Activated B cell treated with CpG ODN at 0.5 μM for 24 hours (primary cell): ENCODE data around the gene CLNK. TPM values are rescaled to one million over a fixed set of nuclear protein-coding genes. Genes with fewer than 3 reads are reported as not detected.

Experiments used
- ATAC-seq: fragments of 200-7000 bp; cut with Tn5 transposase; one replicate; pipeline ENCODE4 v1.10.0; 2021; ENCODE audit warnings: low read depth, mild to moderate bottlenecking, moderate library complexity
- CTCF ChIA-PET: fragments of 350-600 bp; sonication (Branson Sonifier 250); formaldehyde crosslinking; loops from one replicate; lab custom pipeline; 2021; ENCODE audit warnings: antibody characterized with exemption; lab: Charles Lee
- POLR2A ChIA-PET: fragments of 350-600 bp; sonication (Branson Sonifier 250); formaldehyde crosslinking; loops from one replicate; lab custom pipeline; 2021; ENCODE audit warnings: antibody characterized with exemption; lab: Charles Lee
- DNase-seq: peaks from one replicate; pipeline ENCODE4 v3.0.0; 2022
- H3K27ac Mint-ChIP-seq: one replicate; pipeline ENCODE4 v1.8.0; 2020; ENCODE audit warnings: mixed read lengths
- H3K27me3 Mint-ChIP-seq: one replicate; pipeline ENCODE4 v1.8.0; 2021; ENCODE audit warnings: mixed read lengths
- H3K36me3 Mint-ChIP-seq: one replicate; pipeline ENCODE4 v1.8.0; 2021; ENCODE audit warnings: low read depth, mixed read lengths
- H3K4me1 Mint-ChIP-seq: one replicate; pipeline ENCODE4 v1.8.0; 2021; ENCODE audit warnings: mixed read lengths
- H3K4me3 Mint-ChIP-seq: one replicate; pipeline ENCODE4 v1.8.0; 2020; ENCODE audit warnings: mild to moderate bottlenecking, mixed read lengths
- H3K9me3 Mint-ChIP-seq: one replicate; pipeline ENCODE4 v1.8.0; 2020; ENCODE audit warnings: mixed read lengths
- CTCF ChIP-seq: fragments of 200-600 bp; IDR thresholded peaks from one replicate; pipeline ENCODE4 v1.8.0; 2022; ENCODE audit warnings: antibody characterized with exemption, mild to moderate bottlenecking
- intact Hi-C: fragments of 100-400 bp; cut with micrococcal nuclease; formaldehyde crosslinking; loops from one replicate; pipeline ENCODE4 v1.15.1; 2024
- total RNA-seq: library from RNA; stranded (reverse); gene quantifications from 2 replicates; pipeline ENCODE4 v1.2.3, GENCODE V29; 2022

CLNK gene
- total RNA-seq, 1 donor from 2014 or later = 0.58 TPM

GRCh38 chr4:10554694-10555093 is 129.9 kb downstream of the CLNK start:
- no peaks in the 10 kb centered on the region for H3K36me3 Mint-ChIP-seq
- no peak for DNase-seq
- no peak for TF ChIP-seq CTCF
- intact Hi-C loops = loop anchor here (1.0 to 10.0 kb wide), 4 partner anchors 92 to 1166 kb away; no protein-coding TSS in a partner anchor
- POLR2A ChIA-PET = no interaction called here
- CTCF ChIA-PET = interaction anchor here (0.6 to 2.2 kb wide), 8 partner anchors 10 to 1165 kb away, joined by 3 to 5 read pairs (median 3); no protein-coding TSS in a partner anchor
- no peak overlapping the region for H3K27ac Mint-ChIP-seq
- H3K4me1 Mint-ChIP-seq = peaks cover 10% of the 10 kb centered on the region
- no peak overlapping the region for H3K4me3 Mint-ChIP-seq
- H3K9me3 Mint-ChIP-seq = no peaks in the 10 kb centered on the region
- no peaks in the 10 kb centered on the region for H3K27me3 Mint-ChIP-seq
- ATAC-seq = peak; percentile 72

GRCh38 chr4:10554121-10554520 is 130.4 kb downstream of the CLNK start:
- DNase-seq = no peak
- no peaks in the 10 kb centered on the region for H3K36me3 Mint-ChIP-seq
- H3K4me1 Mint-ChIP-seq = peaks cover 10% of the 10 kb centered on the region
- no peak overlapping the region for H3K4me3 Mint-ChIP-seq
- no peak for TF ChIP-seq CTCF
- ChIA-PET CTCF (interaction anchor here (0.8 to 2.2 kb wide), 5 partner anchors 11 to 876 kb away, joined by 3 to 5 read pairs (median 4); no protein-coding TSS in a partner anchor), POLR2A (no interaction called here)
- intact Hi-C loops = loop anchor here (1.0 to 10.0 kb wide), 3 partner anchors 92 to 1071 kb away; no protein-coding TSS in a partner anchor
- no peak overlapping the region for H3K27ac Mint-ChIP-seq
- no peaks in the 10 kb centered on the region for H3K9me3 Mint-ChIP-seq
- no peaks in the 10 kb centered on the region for H3K27me3 Mint-ChIP-seq
- no peak for ATAC-seq

- CTCF ChIA-PET = interaction anchor here (0.7 to 2.0 kb wide), 4 partner anchors 24 to 877 kb away, joined by 3 to 9 read pairs (median 4); no protein-coding TSS in a partner anchor
- ATAC-seq (no peak), DNase-seq (no peak)
- Mint-ChIP-seq H3K4me3 (no peak overlapping the region), H3K9me3 (no peaks in the 10 kb centered on the region), H3K4me1 (peaks cover 10% of the 10 kb centered on the region), H3K36me3 (no peaks in the 10 kb centered on the region), H3K27me3 (no peaks in the 10 kb centered on the region), H3K27ac (no peak overlapping the region)
- intact Hi-C loops = loop anchor here (5.0 to 10.0 kb wide), 2 partner anchors 90 to 1072 kb away; no protein-coding TSS in a partner anchor
- POLR2A ChIA-PET = interaction anchor here (0.7 kb wide), 1 partner anchor 136 kb away, joined by 3 read pairs; no protein-coding TSS in a partner anchor
- no peak for TF ChIP-seq CTCF
Measured at GRCh38 chr4:10552591-10553280, 131.8 kb downstream of the CLNK start.

- Mint-ChIP-seq H3K4me3 (no peak overlapping the region), H3K9me3 (no peaks in the 10 kb centered on the region), H3K27me3 (peaks cover 7% of the 10 kb centered on the region), H3K4me1 (peaks cover 5% of the 10 kb centered on the region), H3K27ac (no peak overlapping the region), H3K36me3 (no peaks in the 10 kb centered on the region)
- TF ChIP-seq CTCF = no peak
- ATAC-seq (no peak), DNase-seq (no peak)
- intact Hi-C loops = loop anchor here (5.0 kb wide), 1 partner anchor 834 kb away; no protein-coding TSS in a partner anchor
- POLR2A ChIA-PET = no interaction called here
- CTCF ChIA-PET = interaction anchor here (1.6 to 5.3 kb wide), 3 partner anchors 13 to 376 kb away, joined by 3 to 44 read pairs (median 28); no protein-coding TSS in a partner anchor
Measured at GRCh38 chr4:10535912-10536311, 148.7 kb downstream of the CLNK start.

- Mint-ChIP-seq H3K27me3 (peaks cover 9% of the 10 kb centered on the region), H3K36me3 (no peaks in the 10 kb centered on the region), H3K4me3 (no peak overlapping the region), H3K4me1 (peaks cover 5% of the 10 kb centered on the region), H3K9me3 (no peaks in the 10 kb centered on the region), H3K27ac (no peak overlapping the region)
- ATAC-seq (no peak), DNase-seq (no peak)
- CTCF ChIA-PET = interaction anchor here (1.3 to 1.6 kb wide), 2 partner anchors 14 to 15 kb away, joined by 3 to 4 read pairs; no protein-coding TSS in a partner anchor
- intact Hi-C loops = loop anchor here (5.0 kb wide), 1 partner anchor 833 kb away; no protein-coding TSS in a partner anchor
- no peak for TF ChIP-seq CTCF
- POLR2A ChIA-PET = no interaction called here
Measured at GRCh38 chr4:10534820-10535219, 149.7 kb downstream of the CLNK start.
